HEK293T (cell line): ENCODE measurements around the gene PCSK2.

Source experiments
- ARNT ChIP-seq: fragments of 450-650 bp; IDR thresholded peaks from 2 replicates; pipeline ENCODE4 v1.6.1; 2017; ENCODE audit warnings: mild to moderate bottlenecking
- BHLHE40 ChIP-seq: fragments of 450-650 bp; IDR thresholded peaks from 2 replicates; pipeline ENCODE4 v1.6.1; 2016; ENCODE audit warnings: mild to moderate bottlenecking, moderate library complexity, borderline replicate concordance
- CTBP1 ChIP-seq: fragments of 450-650 bp; IDR thresholded peaks from 2 replicates; pipeline ENCODE4 v1.6.1; 2016; ENCODE audit warnings: borderline replicate concordance
- ELF4 ChIP-seq: fragments of 450-650 bp; IDR thresholded peaks from 2 replicates; pipeline ENCODE4 v1.6.1; 2017; ENCODE audit warnings: antibody characterized with exemption
- FOXA1 ChIP-seq: fragments of 450-650 bp; IDR thresholded peaks from 2 replicates; pipeline ENCODE4 v1.6.1; 2016; ENCODE audit warnings: mild to moderate bottlenecking
- FOXK2 ChIP-seq: fragments of 450-650 bp; IDR thresholded peaks from 2 replicates; pipeline ENCODE4 v1.6.1; 2016; ENCODE audit warnings: mild to moderate bottlenecking
- FOXM1 ChIP-seq: fragments of 450-650 bp; IDR thresholded peaks from 2 replicates; pipeline ENCODE4 v1.6.1; 2017; ENCODE audit warnings: mild to moderate bottlenecking, borderline replicate concordance
- HDGF ChIP-seq: fragments of 450-650 bp; IDR thresholded peaks from 2 replicates; pipeline ENCODE4 v1.6.1; 2017; ENCODE audit warnings: antibody characterized with exemption, borderline replicate concordance
- NFRKB ChIP-seq: fragments of 450-650 bp; IDR thresholded peaks from 2 replicates; pipeline ENCODE4 v1.6.1; 2016; ENCODE audit warnings: mild to moderate bottlenecking, moderate library complexity
- PKNOX1 ChIP-seq: fragments of 450-650 bp; IDR thresholded peaks from 2 replicates; pipeline ENCODE4 v1.6.1; 2016
- SP1 ChIP-seq: fragments of 450-650 bp; IDR thresholded peaks from 2 replicates; pipeline ENCODE4 v1.6.1; 2017
- SUZ12 ChIP-seq: fragments of 450-650 bp; IDR thresholded peaks from 2 replicates; pipeline ENCODE4 v1.6.1; 2016; ENCODE audit warnings: mild to moderate bottlenecking
- TARDBP ChIP-seq: fragments of 450-650 bp; IDR thresholded peaks from 2 replicates; pipeline ENCODE4 v1.6.1; 2016

- TF ChIP-seq SP1: no peak
- no peak for TF ChIP-seq CTBP1
- TF ChIP-seq FOXA1: no peak
- no peak for TF ChIP-seq ELF4
- no peak for TF ChIP-seq SUZ12
- no peak for TF ChIP-seq BHLHE40
- TF ChIP-seq FOXM1: no peak
- no peak for TF ChIP-seq NFRKB
- TF ChIP-seq PKNOX1: no peak
- no peak for TF ChIP-seq FOXK2
- no peak for TF ChIP-seq TARDBP
- no peak for TF ChIP-seq ARNT
- TF ChIP-seq HDGF: no peak
These were observed 88.8 kb downstream of the PCSK2 start for GRCh38 chr20:17315407-17316231.
